Measurements from ENCODE around the gene GALNT1.

DNA sequence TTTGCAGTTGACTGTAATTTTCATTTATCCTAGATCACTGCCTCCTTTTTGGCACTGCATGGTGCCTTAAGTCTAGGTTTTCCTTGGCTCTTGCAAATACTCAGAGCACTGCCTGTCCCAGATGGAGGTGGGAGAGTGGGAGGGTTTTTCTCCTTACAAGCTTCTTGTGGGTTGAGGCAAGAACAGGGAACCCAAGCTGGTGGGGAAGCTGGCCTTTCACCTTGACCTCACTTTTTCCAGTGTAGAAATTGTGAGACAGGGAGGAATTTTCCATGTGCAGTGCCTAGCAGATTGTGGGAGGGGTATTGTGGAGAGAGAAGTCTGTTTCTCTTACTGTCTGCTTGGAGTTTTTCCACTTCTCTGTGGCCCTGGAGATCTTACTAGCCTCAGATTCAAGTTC, 21.5 kb downstream of the GALNT1 start:
- TF ChIP-seq, protein P1, sequence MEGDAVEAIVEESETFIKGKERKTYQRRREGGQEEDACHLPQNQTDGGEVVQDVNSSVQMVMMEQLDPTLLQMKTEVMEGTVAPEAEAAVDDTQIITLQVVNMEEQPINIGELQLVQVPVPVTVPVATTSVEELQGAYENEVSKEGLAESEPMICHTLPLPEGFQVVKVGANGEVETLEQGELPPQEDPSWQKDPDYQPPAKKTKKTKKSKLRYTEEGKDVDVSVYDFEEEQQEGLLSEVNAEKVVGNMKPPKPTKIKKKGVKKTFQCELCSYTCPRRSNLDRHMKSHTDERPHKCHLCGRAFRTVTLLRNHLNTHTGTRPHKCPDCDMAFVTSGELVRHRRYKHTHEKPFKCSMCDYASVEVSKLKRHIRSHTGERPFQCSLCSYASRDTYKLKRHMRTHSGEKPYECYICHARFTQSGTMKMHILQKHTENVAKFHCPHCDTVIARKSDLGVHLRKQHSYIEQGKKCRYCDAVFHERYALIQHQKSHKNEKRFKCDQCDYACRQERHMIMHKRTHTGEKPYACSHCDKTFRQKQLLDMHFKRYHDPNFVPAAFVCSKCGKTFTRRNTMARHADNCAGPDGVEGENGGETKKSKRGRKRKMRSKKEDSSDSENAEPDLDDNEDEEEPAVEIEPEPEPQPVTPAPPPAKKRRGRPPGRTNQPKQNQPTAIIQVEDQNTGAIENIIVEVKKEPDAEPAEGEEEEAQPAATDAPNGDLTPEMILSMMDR (IDR thresholded peaks at IDR 0.05) = no peak
- no peak for TF ChIP-seq POLR2AphosphoS5 (IDR thresholded peaks at IDR 0.05)
- no peak for TF ChIP-seq POLR2A (IDR thresholded peaks at IDR 0.05)
